NCI-H1105 (cell line): ENCODE measurements around the gene AMOTL1.

ENCODE experiments used
- DNase-seq: peaks from one replicate; lab custom pipeline; 2025; lab: John Stamatoyannopoulos, UW

Gene AMOTL1

GRCh38 chr11:94854770-94855633 is 86.8 kb downstream of the AMOTL1 start:
- no peak for DNase-seq

GRCh38 chr11:94855666-94856065 is 87.5 kb downstream of the AMOTL1 start:
- no peak for DNase-seq

- DNase-seq, result no peak
Measured at GRCh38 chr11:94856443-94856842, 88.3 kb downstream of the AMOTL1 start.

GRCh38 chr11:94857337-94857736 is 89.2 kb downstream of the AMOTL1 start:
- no peak for DNase-seq

- no peak for DNase-seq
Measured at GRCh38 chr11:94858012-94858705, 90.0 kb downstream of the AMOTL1 start.

GRCh38 chr11:94860333-94860732 is 92.2 kb downstream of the AMOTL1 start:
- DNase-seq, result no peak

- DNase-seq, result no peak
Measured at GRCh38 chr11:94861306-94861845, 93.2 kb downstream of the AMOTL1 start.

- DNase-seq, result no peak
Measured at GRCh38 chr11:94862926-94863880, 95.0 kb downstream of the AMOTL1 start.

GRCh38 chr11:94864506-94865045 is 96.4 kb downstream of the AMOTL1 start:
- DNase-seq, result no peak

GRCh38 chr11:94866231-94866822 is 98.2 kb downstream of the AMOTL1 start:
- no peak for DNase-seq

GRCh38 chr11:94866936-94867795 is 99.0 kb downstream of the AMOTL1 start:
- DNase-seq, result no peak

GRCh38 chr11:94868468-94868867 is 100.3 kb downstream of the AMOTL1 start:
- no peak for DNase-seq

GRCh38 chr11:94869186-94869585 is 101.0 kb downstream of the AMOTL1 start:
- DNase-seq, result no peak

GRCh38 chr11:94870422-94870821 is 102.3 kb downstream of the AMOTL1 start:
- no peak for DNase-seq

GRCh38 chr11:94871491-94872185 is 103.5 kb downstream of the AMOTL1 start:
- no peak for DNase-seq

GRCh38 chr11:94873916-94874540 is 105.9 kb downstream of the AMOTL1 start:
- DNase-seq, result no peak

- DNase-seq, result no peak
Measured at GRCh38 chr11:94876222-94876621, 108.1 kb downstream of the AMOTL1 start.

GRCh38 chr11:94876645-94877442 is 108.7 kb downstream of the AMOTL1 start:
- DNase-seq, result no peak
